ENCODE data around the gene VMO1.
A peak's percentile ranks its signal among the peaks of the same experiment; 100 is the strongest.
"Not testable (repeated sequence)": the region's sequence is repeated elsewhere in the genome, so short reads cannot be mapped to it uniquely, and the experiment has no call there.

Gene VMO1

DNA sequence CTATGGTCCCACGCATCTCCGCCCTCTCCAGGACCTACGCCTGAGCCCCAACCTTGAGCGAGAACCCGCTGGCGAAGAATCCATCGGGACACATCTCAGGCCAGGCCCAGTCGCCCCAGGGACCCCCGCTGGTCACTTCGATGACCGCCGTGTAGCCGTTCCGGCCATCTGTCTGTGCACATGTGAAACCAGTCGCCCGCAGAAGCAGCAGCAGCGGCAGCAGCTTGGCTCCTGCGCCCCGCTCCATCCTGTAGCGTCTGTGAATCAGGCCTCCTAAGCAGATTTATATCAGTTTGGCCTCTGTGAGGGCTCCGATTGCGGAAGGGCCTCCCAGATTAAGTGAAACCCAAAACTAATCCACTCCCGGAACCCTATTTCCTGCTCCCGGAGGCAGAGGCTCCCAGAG lies at the start of gene VMO1:
VMO1 (minus strand) TSS at position 259 of the 406 bp plus-strand sequence; CDS start at position 247, 12 bp downstream.
- DNase-seq = no peak

DNA sequence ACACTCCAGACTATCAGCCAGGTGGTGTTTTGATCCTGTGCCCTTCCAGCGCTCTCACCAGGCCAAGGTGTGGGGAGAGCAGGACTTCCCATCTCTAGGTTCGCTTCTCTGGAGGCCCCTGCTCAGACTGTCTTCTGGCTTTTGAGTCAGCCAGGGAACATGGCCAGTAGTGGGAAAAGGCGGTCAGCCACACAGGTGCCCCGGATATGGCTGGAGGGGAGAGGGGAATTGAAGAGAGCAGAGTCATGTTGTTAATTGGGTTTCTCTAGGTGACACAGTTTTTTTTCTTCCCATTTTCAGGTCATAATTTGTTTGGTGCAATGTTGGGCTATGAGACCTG lies 48.5 kb upstream of the VMO1 start:
- DNase-seq = no peak

- DNase-seq = no peak
Observed at GRCh38 chr17:4833941-4834680, 47.9 kb upstream of the VMO1 start.

- peak; percentile 94 for DNase-seq
Observed at GRCh38 chr17:4833178-4833940, 47.2 kb upstream of the VMO1 start, which contains the start of gene MINK1. Gene MINK1 (plus strand): TSS chr17:4833340. CDS start chr17:4833584, 244 bp downstream.

DNA sequence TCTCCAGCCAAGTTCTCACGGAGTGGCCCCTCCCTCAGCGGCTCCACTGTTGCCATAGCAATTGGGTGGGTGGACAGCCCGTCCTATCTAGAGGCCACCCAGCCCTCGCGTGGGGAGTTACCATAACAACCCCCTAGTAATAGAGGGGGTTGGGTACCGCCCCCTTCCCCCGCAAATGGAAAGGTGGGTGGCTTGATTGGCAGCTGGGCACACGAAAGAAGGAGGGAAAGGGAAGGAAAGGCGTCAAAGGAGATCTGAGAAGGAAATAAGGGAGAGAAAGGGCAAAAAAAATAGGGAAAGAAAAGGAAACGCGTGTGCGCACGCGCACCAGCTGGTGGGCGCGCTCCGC lies 46.6 kb upstream of the VMO1 start:
- not testable (repeated sequence) for DNase-seq

DNA sequence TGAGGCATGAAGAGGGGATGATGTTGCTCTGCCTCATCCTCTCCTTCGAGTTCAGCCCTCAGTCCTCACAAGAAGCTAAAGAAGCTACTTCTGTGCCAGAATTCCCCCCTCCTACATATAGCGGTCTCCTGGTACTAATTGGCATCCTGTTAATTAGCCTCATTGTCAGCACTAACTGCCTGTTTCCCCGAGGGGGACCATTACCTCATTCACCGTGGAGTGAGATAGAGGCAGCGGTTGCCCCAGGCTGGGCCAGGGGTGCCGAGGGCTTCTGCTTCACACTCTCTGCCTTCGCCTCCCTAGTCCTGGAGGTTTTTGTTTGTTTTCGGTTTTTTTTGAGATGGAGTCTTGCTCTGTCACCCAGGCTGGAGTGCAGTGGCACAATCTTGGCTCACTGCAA lies 41.2 kb upstream of the VMO1 start:
- no peak for DNase-seq

- no peak for DNase-seq
Observed at GRCh38 chr17:4823373-4824089, 37.4 kb upstream of the VMO1 start.

- no peak for DNase-seq
Observed at GRCh38 chr17:4822835-4823234, 36.7 kb upstream of the VMO1 start.

- no peak for DNase-seq
Observed at GRCh38 chr17:4818276-4818675, 32.1 kb upstream of the VMO1 start.

DNA sequence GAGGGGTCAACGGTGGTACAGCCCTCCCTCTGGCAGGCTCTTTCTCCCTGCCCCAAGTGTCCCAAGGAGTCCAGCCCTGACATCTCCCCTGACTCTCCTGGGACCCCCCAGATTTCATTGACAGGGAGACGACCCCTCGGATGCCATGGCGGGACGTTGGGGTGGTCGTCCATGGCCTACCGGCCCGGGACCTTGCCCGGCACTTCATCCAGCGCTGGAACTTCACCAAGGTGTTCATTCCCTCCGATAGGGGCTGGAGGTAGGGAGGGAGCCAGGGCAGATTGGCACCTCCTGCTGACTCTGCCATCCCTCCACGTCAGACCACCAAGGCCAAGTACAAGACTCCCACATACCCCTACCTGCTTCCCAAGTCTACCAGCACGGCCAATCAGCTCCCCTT lies 30.7 kb upstream of the VMO1 start:
- DNase-seq = no peak

GRCh38 chr17:4815043-4815675 lies 29.0 kb upstream of the VMO1 start:
- DNase-seq = no peak

GRCh38 chr17:4812690-4813089 lies 26.5 kb upstream of the VMO1 start:
- no peak for DNase-seq

DNA sequence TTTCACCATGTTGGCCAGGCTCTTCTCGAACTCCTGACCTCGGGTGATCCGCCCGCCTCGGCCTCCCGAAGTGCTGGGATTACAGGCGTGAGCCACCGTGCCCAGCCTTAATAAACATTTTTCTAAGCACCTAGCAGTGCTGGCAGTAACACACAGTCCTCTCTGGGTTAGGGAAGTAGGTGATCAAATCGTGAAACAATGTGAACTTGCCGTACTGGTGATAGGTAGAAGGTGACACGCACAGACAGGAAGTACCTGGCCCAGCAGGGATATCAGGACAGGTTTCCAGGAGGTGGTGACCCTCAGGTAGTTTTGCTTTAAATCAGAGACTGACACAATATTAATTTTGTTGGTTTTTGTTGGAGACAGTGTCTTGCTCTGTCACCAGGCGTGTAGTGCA lies 25.3 kb upstream of the VMO1 start:
- no peak for DNase-seq

DNA sequence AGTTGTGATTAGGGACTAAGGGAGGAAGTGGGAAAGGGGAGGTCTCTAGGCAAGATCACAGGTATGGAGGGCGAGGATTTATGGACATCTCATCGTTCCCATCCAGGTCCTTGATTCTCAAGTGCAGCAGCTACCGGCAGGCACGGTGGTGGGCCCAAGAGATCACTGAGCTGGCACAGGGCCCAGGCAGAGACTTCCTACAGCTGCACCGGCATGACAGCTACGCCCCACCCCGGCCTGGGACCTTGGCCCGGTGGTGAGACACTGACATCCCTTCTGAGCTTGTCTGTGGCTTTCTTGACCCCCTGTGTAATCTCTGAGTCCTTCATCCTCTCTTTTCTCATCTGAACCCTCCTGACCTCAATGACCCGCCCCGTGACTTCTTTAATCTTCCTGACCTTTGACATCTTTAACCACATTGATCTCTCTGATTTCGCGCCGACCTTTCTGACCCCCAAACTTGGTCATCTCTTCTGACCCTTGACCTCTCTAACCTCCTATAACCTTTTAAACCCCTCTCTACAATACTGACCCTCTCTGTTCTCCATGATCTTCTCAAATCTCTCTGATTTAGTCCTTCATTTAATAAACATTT lies 24.6 kb upstream of the VMO1 start:
- DNase-seq = no peak

DNA sequence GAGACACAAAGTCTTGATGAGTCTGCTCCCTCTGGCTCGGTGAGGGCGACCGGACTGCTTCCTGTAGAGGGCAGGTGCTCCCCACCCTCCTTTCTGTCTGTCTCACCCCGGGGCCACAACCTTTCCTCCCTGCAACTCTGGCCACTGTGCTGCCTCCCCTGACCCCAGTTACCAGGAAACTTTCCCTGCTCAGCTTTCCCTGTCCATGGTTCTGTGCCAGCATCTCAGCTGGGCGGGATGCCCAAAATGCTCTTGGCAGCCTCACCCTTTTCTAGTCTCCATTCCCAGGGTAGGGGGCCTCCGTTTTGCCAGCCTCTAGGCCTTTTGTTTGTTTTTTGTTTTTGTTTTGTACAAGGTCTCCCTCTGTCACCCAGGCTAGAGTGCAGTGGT lies 22.2 kb upstream of the VMO1 start:
- no peak for DNase-seq

DNA sequence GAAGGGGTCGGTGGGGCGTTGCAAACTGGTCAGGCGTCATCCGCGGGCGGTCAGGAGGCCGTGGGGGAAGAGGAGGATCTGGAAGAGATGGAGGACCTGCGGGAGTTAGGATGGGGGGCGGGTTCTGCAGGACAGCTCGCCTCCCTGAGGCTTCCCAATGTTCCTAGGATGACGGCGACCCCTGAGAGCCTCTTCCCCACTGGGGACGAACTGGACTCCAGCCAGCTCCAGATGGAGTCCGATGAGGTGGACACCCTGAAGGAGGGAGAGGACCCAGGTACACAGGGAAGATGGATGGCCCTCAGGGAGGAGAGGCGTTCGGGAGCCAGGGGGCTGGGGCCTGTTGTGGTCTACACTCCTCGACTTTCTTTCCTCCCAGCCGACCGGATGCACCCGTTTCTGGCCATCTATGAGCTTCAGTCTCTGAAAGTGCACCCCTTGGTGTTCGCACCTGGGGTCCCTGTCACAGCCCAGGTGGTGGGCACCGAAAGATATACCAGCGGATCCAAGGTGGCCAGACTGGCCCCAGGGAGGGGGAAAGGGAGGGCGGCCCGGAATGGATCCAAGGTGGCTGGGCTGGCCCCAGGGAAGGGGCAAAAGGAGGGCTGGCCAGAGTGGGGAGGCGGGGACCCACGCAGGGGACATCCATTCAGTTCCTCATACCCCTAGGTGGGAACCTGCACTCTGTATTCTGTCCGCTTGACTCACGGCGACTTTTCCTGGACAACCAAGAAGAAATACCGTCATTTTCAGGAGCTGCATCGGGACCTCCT lies 21.6 kb upstream of the VMO1 start:
- DNase-seq = no peak

GRCh38 chr17:4806777-4807604 lies 20.8 kb upstream of the VMO1 start, which contains the start of gene PLD2:
Gene PLD2 (plus strand): TSS chr17:4807152. CDS start chr17:4807773, 621 bp downstream.
- peak; percentile 84 to 88 for DNase-seq

GRCh38 chr17:4806456-4806776 lies 20.3 kb upstream of the VMO1 start:
- DNase-seq = no peak

- DNase-seq = no peak
Observed at GRCh38 chr17:4802228-4802627, 16.1 kb upstream of the VMO1 start, which contains the start of gene C17orf114. Gene C17orf114 (minus strand): TSS chr17:4802328.

- no peak for DNase-seq
Observed at GRCh38 chr17:4800462-4801196, 14.5 kb upstream of the VMO1 start.

- no peak for DNase-seq
Observed at GRCh38 chr17:4796552-4796920, 10.4 kb upstream of the VMO1 start.
